Measurements from ENCODE around the gene TRIM74. TPM values are rescaled to one million over a fixed set of nuclear protein-coding genes. Genes with fewer than 3 reads are reported as not detected.
"Not testable (repeated sequence)": the region's sequence is repeated elsewhere in the genome, so short reads cannot be mapped to it uniquely, and the experiment has no call there.

TRIM74 gene
- 0.76 TPM in 1 of 2 replicates, not detected in the other for total RNA-seq

DNA sequence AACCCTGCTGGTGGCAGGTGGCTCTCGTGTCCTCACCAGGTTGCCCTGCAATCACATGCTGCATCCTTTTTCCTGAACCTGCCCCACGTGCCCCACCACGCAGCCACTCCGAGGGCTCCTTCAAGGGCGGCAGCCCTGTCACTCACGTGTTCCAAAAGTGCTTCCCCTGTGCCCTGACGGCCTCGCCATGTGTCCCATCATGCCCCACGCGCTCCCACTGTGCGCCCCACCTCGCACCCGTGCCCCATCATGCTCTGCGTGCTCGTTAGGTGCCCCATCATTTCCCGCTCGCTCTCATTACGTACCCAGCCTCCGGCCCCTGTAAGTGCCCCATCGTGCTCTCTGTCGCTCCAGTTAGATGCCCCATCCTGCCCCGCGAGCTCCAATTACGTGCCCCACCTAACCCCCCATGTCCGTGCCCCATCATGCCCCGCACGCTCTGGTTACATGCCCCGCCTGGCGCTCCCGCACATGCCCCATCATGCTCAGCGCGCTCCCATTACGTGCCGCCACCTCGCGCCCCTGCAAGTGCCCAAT is at the start of gene TRIM74:
TRIM74 (minus strand) TSS at position 487 of the 537 bp plus-strand sequence. CDS start 3,309 bp downstream, outside the sequence.
- not testable (repeated sequence) for DNase-seq (ENCODE audit: extremely low read depth, low read depth, low spot score)

DNA sequence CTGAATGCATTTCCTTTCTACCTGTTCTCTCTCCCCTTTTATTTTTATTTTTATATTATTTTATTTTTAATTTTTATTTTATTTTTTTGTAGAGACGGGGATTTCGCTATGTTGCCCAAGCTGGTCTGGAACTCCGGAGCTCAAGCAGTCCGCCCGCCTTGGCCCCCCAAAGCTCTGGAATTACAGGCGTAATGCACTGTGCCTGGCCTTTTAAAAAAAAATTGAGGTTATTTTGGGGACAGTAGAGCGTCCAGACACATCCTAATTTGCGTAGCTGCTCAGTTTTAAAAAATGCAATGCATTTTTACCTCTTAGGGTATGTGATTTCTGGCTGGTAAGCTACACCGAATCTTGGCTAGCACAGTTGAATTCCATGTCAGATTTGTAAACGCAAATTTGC is 37.2 kb upstream of the TRIM74 start:
- not testable (repeated sequence) for DNase-seq (ENCODE audit: extremely low read depth, low read depth, low spot score)

DNA sequence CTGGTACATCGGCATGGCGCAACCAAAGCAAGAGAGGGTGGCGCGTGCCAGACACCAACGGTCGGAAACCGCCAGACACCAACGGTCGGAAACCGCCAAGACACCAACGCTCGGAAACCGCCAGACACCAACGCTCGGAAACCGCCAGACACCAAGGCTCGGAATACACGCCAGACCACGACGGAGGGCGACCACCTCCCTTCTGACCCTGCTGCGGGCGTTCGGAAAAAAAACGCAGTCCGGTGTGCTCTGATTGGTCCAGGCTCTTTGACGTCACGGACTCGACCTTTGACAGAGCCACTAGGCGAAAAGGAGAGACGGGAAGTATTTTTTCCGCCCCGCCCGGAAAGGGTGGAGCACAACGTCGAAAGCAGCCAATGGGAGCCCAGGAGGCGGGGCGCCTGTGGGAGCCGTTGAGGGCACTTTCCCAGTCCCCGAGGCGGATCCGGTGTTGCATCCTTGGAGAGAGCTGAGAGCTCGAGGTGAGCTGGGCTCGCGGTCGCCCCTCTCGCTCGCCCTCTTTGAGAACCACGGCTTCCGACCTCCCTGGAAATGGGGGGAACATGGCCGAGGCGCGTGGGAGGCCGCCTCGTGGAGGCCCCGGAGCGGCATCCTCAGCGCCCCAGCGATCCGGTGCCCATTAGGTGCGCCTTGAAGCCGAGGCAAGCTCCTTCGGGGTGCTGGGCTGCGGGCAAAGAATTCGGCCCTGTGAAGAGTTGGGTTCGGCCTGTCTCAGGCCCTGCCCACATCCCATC is 36.6 kb upstream of the TRIM74 start:
- DNase-seq (ENCODE audit: extremely low read depth, low read depth, low spot score), result peak; percentile 27

DNA sequence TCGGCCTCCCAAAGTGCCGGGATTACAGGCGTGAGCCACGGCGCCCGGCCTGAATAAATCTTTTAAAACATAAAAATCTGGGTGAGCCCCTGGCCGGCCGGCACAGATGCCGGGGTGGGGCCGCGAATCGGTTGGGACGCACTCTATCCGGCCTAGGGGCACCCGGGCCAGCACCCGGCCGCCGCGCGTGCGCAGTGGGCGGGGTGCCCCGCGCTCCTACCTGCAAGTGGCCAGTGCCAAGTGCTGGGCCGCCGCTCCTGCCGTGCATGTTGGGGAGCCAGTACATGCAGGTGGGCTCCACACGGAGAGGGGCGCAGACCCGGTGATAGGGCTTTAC is 36.1 kb upstream of the TRIM74 start:
- DNase-seq (ENCODE audit: extremely low read depth, low read depth, low spot score), result not testable (repeated sequence)

DNA sequence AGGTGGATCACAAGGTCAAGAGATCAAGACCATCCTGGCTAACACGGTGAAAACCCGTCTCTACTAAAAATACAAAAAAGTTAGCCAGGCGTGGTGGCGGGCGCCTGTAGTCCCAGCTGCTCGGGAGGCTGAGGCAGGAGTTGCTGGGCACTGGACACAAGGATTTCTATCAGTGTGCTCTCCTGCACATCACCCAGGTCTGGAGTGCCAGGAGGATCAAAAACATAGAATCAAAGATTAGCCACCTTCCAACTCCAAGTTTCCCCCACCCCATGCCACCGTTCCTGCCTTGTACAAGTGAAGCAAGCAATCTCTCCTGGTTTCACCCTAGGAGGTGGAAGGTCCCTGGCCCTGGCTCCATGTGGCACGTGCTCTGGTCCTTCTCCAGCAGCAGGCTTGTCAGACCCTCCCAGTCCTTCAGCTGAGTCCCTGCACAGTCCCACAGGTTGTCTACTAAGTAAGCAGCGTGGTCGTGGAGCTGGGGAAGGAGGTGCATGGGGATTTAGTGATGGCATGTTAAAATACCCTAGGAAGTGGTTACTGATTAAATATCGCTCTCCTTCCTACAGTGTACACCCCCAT is 28.7 kb upstream of the TRIM74 start:
- not testable (repeated sequence) for DNase-seq (ENCODE audit: extremely low read depth, low read depth, low spot score)

DNA sequence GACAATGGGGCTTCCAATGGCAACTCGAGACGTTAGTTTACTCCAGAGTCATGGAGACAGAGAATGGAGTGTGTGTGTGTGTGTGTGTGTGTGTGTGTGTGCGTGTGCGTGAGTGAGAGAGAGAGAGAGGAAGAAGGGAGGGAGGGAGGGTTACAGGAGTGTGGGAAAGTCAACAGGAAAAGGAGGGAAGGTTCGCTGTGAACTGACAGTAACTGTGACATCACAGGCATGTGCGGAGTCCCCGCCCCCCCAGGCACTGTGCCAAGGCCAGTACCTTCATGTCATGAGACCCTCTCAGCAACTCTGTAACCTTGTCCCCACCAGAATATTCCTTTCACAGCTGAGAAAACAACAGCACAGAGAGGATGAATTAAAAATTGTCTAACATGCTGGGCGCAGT is 28.2 kb upstream of the TRIM74 start:
- DNase-seq (ENCODE audit: extremely low read depth, low read depth, low spot score), result not testable (repeated sequence)

DNA sequence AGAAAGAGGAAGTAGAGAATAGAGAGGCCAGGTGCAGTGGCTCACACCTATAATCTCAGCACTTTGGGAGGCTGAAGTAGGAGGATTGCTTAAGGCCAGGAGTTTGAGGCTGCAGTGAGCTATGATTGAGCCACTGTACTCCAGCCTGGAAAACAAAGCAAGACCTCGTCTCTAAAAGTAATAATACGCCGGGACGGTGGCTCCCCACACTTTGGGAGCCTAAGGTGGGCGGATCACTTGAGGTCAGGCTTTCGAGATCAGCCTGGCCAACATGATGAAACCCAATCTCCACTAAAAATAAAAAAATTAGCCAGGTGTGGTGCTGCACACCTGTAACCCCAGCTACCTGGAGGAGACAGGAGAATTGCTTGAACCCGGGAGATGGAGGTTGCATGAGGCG is 26.2 kb upstream of the TRIM74 start:
- not testable (repeated sequence) for DNase-seq (ENCODE audit: extremely low read depth, low read depth, low spot score)

DNA sequence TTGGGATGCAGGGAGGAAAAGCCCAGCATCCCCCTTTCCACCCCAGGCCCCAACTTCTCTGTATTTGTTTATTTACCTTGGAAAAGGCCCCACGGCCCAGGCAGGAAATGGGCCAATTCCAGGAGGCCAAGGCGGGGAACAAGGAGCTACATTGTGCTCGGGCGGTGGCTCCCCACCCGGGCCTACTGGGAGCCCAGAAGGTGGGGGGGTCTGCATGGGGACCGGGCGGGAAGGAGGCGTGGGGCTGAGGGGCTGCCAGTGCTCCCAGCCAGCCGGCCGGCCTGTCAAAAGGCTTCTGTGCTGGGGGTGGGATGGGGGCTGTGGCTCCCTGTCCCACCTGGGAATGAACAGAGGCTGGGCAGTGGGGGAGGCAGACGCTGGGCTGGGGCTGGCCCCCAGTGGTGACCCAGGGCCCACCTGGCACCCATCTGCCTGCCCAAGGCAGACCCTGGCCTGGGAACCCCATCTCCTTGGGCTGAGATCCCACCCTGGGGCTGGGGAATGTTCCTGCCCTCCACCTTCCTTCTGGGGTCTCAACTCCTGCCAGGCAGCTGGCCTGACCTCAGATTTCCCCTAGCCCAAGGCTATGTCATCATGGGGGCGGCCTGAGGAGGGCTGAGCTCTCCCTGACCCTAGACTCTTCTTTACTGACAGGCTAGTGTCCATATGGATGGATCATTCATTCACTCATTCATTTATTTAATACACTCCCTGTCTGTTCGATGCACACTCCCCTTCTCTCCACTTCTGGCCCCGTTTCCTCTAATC is 21.1 kb upstream of the TRIM74 start:
- DNase-seq (ENCODE audit: extremely low read depth, low read depth, low spot score), result not testable (repeated sequence)

DNA sequence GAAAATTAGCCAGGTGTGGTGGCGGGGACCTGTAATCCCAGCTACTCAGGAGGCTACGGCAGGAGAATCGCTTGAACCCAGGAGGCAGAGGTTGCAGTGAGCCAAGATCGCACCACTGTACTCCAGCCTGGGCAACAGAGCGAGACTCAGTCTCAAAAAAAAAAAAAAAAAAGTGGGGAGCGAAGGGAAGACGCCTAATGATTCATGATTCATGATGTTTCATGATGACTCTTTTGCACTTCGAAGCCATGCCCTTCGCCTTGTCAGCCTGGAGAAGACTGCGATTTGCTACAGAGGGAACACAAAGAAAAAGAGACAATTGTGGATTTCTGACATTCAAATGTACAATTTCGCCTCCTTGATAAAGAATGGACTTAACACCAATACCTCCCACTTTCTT is 12.8 kb upstream of the TRIM74 start:
- DNase-seq (ENCODE audit: extremely low read depth, low read depth, low spot score), result not testable (repeated sequence)

DNA sequence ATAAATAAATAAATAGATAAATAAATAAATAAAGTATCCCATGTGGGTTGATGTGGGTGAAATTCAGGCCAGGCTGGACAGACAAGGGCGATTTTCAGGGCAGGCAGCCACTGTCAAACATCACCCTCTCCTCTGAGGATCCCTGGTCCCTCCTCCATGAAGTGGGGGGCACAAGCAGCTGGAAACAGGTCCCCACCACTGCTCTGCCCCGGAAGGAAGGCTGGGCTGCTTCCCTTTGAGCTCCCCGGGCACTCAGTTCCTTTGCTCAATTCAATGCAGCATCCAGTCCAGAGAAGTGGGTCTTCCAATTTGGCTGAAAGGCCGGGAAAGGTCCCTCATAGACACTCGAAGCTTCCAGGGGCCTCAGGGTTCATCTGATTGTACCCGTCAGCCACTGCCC is 11.1 kb upstream of the TRIM74 start:
- not testable (repeated sequence) for DNase-seq (ENCODE audit: extremely low read depth, low read depth, low spot score)

DNA sequence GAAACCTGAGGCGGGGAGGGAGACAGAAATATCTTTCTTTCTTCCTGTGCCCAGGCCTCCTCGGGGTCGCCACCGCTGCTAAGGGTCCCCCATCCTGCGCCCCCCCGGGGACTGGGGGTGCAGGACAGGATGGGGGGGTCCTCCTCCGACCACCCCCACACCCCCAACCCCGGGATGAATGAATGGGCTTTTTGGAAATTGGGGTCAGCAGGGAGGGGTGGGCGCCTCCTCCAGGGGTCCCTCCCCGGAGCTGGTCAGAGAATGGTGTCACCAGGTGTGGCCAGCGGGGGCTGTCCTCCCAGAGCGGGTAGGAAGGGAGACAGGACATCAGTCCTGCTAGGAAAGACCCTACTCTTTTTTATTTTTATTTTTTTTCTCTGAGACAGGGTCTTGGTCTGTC is 7.2 kb upstream of the TRIM74 start:
- DNase-seq (ENCODE audit: extremely low read depth, low read depth, low spot score), result not testable (repeated sequence)

DNA sequence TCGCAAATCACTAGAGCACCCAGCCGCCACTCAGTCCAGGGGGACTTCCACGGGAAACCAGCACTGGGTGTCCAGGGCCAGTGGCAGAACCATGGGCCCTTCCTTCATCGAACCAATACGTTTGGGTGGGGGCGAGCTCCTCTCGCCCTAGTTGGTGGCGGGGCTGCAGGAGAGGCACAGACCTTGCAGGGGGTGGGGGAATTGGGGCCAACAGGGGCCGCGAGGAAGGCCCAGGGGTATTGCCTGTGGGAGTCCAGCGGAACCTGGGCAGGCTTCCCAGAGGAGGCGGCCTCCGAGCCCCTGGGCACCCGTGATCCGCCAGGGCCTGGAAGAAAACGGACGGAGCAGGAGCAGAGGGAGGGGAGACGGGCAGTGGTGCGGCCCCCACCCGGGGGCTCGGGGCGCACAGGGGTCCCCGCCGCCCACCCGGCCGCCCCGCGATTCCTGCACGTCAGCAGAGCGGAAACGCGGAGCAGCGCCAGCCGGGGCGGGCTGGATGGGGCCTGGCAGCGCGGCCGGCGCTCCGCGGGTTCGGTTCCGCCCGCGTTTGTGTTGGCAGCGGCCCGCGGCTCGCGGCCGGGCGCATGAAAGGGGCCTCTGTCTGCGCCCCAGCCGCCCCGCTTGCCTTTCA is 6.5 kb upstream of the TRIM74 start:
- not testable (repeated sequence) for DNase-seq (ENCODE audit: extremely low read depth, low read depth, low spot score)

DNA sequence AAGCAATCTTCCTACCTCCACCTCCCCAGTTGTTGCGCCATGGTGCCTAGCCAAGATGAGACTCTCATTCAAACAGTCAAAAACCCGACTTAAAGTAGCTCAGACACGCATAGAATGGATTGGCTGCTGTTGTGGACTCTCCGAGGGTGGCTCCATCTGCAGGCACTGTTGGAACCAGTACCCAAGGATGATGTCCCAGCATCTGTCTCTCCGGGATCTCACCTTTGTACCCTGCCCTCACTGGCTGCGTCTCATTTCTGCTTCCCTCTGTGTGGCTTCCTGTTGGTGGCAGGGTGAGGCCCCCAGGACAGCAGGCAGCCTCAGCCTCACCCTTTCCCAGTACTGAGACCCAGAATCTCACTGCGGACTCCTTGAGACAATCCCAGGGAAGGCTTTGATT is 5.5 kb upstream of the TRIM74 start:
- DNase-seq (ENCODE audit: extremely low read depth, low read depth, low spot score), result not testable (repeated sequence)

DNA sequence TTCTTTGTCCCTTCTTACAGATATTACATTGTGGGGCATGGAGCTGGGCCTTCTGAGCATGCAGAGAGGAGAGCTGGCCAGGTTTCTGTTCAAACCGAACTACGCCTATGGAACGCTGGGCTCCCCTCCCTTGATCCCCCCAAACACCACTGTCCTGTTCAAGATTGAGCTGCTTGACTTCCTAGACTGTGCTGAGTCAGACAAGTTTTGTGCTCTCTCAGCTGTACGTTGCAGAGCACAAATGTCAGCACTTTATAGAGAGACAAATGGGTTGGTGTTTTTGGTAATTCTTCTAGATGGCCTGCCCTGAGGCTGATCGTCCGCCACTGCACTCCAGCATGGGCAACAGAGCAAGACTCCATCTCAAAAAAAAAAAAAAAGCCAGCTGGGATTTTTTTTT is 2.2 kb upstream of the TRIM74 start:
- not testable (repeated sequence) for DNase-seq (ENCODE audit: extremely low read depth, low read depth, low spot score)

DNA sequence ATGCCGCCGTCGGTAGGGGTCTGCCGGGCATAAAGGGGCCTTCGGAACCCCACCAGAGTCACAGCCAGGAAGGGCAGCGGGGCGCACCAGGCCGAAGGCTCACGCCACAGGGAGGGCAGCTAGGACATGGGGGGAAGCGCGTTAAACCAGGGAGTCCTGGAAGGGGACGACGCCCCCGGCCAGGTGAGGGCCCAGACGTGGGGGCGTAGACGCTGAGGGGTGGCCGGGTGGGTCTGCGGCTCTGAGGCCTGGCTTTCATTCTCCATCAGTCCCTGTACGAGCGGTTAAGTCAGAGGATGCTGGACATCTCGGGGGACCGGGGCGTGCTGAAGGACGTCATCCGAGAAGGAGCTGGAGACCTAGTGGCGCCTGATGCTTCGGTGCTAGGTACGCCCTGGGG is 422 bp upstream of the TRIM74 start:
- DNase-seq (ENCODE audit: extremely low read depth, low read depth, low spot score), result not testable (repeated sequence)

DNA sequence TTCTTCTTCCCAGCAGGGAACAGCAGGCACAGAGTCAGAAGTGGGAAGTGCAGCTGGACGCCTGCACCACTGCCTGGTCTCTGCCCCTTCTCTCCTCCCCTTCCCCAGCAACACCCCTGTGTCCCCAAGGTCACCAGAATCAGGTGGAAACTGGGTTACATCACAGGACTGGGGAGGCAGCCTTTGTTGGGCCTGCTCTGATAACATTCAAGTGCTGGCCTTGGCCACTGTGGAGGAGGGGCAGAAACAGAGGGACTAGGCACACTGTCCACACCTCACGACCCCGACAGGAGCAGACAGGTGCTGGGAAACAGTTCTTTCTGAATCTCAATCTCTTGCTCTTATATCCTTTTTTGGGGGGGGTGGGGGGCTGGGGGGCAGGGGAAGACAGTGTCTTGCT is 2.4 kb downstream of the TRIM74 start:
- not testable (repeated sequence) for DNase-seq (ENCODE audit: extremely low read depth, low read depth, low spot score)

DNA sequence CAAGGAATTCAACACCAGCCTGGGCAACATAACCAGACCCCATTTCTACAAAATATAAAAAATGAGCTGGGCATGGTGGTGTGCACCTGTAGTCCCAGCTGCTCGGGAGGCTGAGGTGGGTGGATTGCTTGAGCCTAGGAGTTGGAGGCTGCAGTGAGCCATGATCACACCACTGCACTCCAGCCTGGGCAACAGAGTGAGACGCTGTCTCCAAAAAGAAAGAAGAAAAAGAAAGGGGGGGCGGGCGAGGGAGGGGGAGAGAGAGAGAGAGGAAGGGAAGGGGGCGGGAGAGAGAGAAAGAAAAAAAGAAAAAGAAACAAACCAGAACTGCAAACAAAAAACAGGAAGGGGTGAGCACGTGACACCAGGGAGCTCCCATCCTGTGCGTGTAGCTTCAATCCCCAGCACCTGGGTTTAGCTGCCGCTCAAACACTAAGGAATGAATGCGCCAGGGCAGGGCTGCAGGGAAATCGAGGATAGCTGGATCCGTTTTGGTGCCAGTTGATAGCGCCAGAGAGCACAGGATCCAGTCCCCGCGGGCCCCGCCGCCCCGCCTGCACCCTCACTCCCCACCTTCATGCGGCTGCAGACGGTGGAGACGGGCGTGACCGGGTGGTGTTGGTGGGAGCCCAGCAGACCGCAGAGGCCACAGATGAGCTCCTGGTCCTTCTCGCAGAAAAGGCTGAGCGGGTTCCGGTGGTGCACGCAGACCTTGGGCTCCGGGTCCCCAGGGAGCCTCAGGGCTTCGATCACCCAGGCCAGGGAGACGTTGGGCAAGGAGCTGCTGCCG is 3.9 kb downstream of the TRIM74 start:
- not testable (repeated sequence) for DNase-seq (ENCODE audit: extremely low read depth, low read depth, low spot score)

DNA sequence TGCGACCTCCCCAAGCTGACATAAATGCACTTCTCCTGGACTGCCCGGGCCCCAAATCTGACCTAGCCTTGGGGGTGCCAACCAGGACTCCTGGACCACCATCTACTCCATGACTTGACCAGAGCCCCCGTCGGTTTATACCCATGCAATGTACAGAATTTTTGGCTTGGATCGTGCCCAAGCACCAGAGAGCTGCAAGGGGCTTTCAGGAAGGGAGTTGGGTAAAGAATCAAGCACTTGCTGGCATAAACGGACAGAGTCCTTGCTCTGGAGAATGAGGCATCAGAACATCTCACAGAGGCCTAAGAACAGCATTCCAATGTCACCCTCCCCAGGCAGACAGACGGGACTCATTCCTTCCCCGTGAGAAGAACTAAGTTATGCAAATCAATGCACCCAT is 6.2 kb downstream of the TRIM74 start:
- DNase-seq (ENCODE audit: extremely low read depth, low read depth, low spot score), result not testable (repeated sequence)

DNA sequence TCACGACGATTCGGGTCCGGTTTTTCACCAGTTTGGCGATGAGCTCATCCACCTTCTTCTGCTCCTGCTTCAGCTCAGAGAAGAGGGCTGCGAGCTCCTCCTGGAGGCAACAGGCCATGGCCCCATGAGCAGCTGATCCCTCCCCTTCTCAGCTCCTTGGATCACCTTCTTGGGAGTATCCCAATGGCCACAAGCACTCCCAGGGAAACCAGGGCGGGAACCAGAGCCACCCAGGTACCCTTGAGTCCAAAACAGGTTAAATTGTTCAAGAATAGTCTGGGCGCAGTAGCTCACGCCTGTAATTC is 8.0 kb downstream of the TRIM74 start:
- DNase-seq (ENCODE audit: extremely low read depth, low read depth, low spot score), result not testable (repeated sequence)

DNA sequence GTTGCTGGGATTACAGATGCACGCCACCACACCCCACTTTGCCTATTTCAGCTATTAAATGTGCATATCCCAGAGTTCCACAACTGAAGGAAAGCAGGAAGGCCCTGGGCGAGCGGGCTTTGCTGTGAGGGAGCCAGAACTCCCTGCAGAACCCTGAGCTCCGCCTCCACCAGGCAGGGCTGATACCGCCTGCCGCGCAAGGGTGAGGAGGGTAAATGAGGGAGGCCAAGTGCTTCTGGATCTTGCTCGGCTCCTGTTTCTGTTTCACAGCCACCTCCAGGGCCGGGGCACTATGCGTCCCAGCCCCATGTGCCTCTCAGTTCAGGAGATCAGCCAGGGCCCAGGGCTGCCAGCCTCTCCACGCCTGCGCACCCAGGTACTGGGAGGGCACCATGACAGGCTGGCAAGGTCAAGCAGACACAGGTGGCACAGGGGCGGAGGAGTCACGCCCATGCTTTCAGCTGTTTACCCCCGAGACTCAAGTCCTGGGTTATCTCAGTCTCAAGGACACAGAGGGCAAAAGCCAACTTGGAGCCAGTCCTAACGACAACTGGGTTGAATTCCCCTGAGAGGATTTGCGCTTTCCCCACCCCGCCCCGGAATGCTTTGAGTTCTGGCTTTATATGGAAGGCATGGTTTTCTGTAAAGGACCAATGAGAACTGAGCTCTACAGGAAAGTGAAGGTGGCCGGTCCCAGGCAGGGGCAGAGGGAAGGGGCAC is 8.5 kb downstream of the TRIM74 start:
- not testable (repeated sequence) for DNase-seq (ENCODE audit: extremely low read depth, low read depth, low spot score)

Data from glomerular endothelial cell (primary cell).